Hepatocyte (in vitro differentiated cells): ENCODE measurements around the gene SIN3B. TPM values are rescaled to one million over a fixed set of nuclear protein-coding genes. Genes with fewer than 3 reads are reported as not detected.

Experiments used
- DNase-seq: peaks from one replicate; pipeline ENCODE4 v3.0.0-alpha.2; 2016; ENCODE audit warnings: low spot score
- H2AFZ ChIP-seq: fragments of 200-600 bp; sonication (generic); 2 replicates; pipeline ENCODE4 v1.6.0; 2016; ENCODE audit warnings: antibody characterized with exemption, mild to moderate bottlenecking
- H3K27ac ChIP-seq: fragments of 200-600 bp; sonication (generic); 2 replicates; pipeline ENCODE4 v1.5.1; 2016; ENCODE audit warnings: mild to moderate bottlenecking
- H3K27me3 ChIP-seq: fragments of 200-600 bp; sonication (generic); 2 replicates; pipeline ENCODE4 v1.6.1; 2016
- H3K36me3 ChIP-seq: fragments of 200-600 bp; sonication (generic); replicated peaks from 2 replicates; pipeline ENCODE4 v1.5.1; 2016; ENCODE audit warnings: low read depth; ENCODE audit not compliant: insufficient read depth
- H3K4me1 ChIP-seq: fragments of 200-600 bp; sonication (generic); 2 replicates; pipeline ENCODE4 v1.5.1; 2016; ENCODE audit warnings: mild to moderate bottlenecking, moderate library complexity; ENCODE audit not compliant: insufficient read depth
- H3K4me2 ChIP-seq: fragments of 200-600 bp; sonication (generic); 2 replicates; pipeline ENCODE4 v1.6.0; 2016
- H3K4me3 ChIP-seq: fragments of 200-600 bp; sonication (generic); 2 replicates; pipeline ENCODE4 v1.5.1; 2016; ENCODE audit warnings: mild to moderate bottlenecking
- H3K79me2 ChIP-seq: fragments of 200-600 bp; sonication (generic); 2 replicates; pipeline ENCODE4 v1.6.0; 2017; ENCODE audit warnings: mild to moderate bottlenecking
- H3K9me2 ChIP-seq: fragments of 200-600 bp; sonication (generic); replicated peaks from 2 replicates; pipeline ENCODE4 v1.6.0; 2017; ENCODE audit warnings: mild to moderate bottlenecking; ENCODE audit not compliant: insufficient read depth
- H3K9me3 ChIP-seq: fragments of 200-600 bp; sonication (generic); 2 replicates; pipeline ENCODE4 v1.5.1; 2016; ENCODE audit warnings: low read depth, mild to moderate bottlenecking
- H4K20me1 ChIP-seq: fragments of 200-600 bp; sonication (generic); 2 replicates; pipeline ENCODE4 v1.6.0; 2016; ENCODE audit warnings: mild to moderate bottlenecking; ENCODE audit not compliant: insufficient read depth, poor library complexity, severe bottlenecking
- CTCF ChIP-seq: fragments of 200-600 bp; sonication (generic); IDR thresholded peaks from 2 replicates; pipeline ENCODE4 v1.5.1; 2016; ENCODE audit warnings: antibody characterized with exemption, mild to moderate bottlenecking; ENCODE audit not compliant: poor library complexity
- EZH2 ChIP-seq: fragments of 200-600 bp; sonication (generic); IDR thresholded peaks from 2 replicates; pipeline ENCODE4 v1.6.1; 2016; ENCODE audit warnings: antibody characterized with exemption, mild to moderate bottlenecking, borderline replicate concordance
- EZH2phosphoT487 ChIP-seq: fragments of 200-600 bp; sonication (generic); IDR thresholded peaks from one replicate; pipeline ENCODE4 v1.6.1; 2018; ENCODE audit warnings: antibody characterized with exemption, mild to moderate bottlenecking, low read depth, moderate library complexity; ENCODE audit not compliant: unreplicated experiment, severe bottlenecking
- WGBS: methylation state at CpG from one replicate; pipeline ENCODE4 v1.1.6; 2016; ENCODE audit warnings: low lambda C conversion rate; ENCODE audit errors: missing lambda C conversion rate; 5-methylcytosine and 5-hydroxymethylcytosine counted together
- polyA plus RNA-seq: library from polyadenylated mRNA; unstranded; fragments of >200 nt; fragmentation: Nextera tagmentation; extraction: Ambion mirVana; gene quantifications from 2 replicates; pipeline ENCODE4 v1.2.1, GENCODE V29; 2016
- total RNA-seq: library from RNA; depleted of rRNA; stranded (reverse); fragments of >200 nt; gene quantifications from 2 replicates; pipeline ENCODE4 v1.2.3, GENCODE V29; 2014

SIN3B gene
- total and polyA plus RNA-seq, 2 experiments from 2014 or later: 17.0 to 21.9 TPM

- Histone ChIP-seq H3K4me1 (no peaks in the 10 kb centered on the region), H3K79me2 (peaks cover 13% of the 10 kb centered on the region), H3K36me3 (no peaks in the 10 kb centered on the region), H2AFZ (no peak overlapping the region), H3K4me3 (no peak overlapping the region), H3K27ac (no peak overlapping the region), H4K20me1 (no peaks in the 10 kb centered on the region), H3K9me2 (no peaks in the 10 kb centered on the region), H3K27me3 (no peaks in the 10 kb centered on the region), H3K9me3 (no peaks in the 10 kb centered on the region), H3K4me2 (no peak overlapping the region)
- WGBS: 87% methylated on average over 23 of the region's 23 CpGs
- no peak for DNase-seq
- TF ChIP-seq EZH2 (no peak), EZH2phosphoT487 (no peak), CTCF (no peak)
These were observed 7.2 kb downstream of the SIN3B start for GRCh38 chr19:16836115-16837034.

- H3K36me3 ChIP-seq: no peaks in the 10 kb centered on the region
- no peak overlapping the region for H2AFZ ChIP-seq
- H3K79me2 ChIP-seq: peaks cover 12% of the 10 kb centered on the region
- H3K4me3 ChIP-seq: no peak overlapping the region
- H3K9me2 ChIP-seq: no peaks in the 10 kb centered on the region
- DNase-seq: no peak
- no peaks in the 10 kb centered on the region for H3K9me3 ChIP-seq
- no peak for TF ChIP-seq EZH2phosphoT487
- TF ChIP-seq CTCF: no peak
- no peak for TF ChIP-seq EZH2
- H3K4me1 ChIP-seq: no peaks in the 10 kb centered on the region
- H3K27ac ChIP-seq: no peak overlapping the region
- H3K27me3 ChIP-seq: no peaks in the 10 kb centered on the region
- H4K20me1 ChIP-seq: no peaks in the 10 kb centered on the region
- no peak overlapping the region for H3K4me2 ChIP-seq
- 97% methylated on average over 4 of the region's 4 CpGs for WGBS
These were observed 7.8 kb downstream of the SIN3B start for GRCh38 chr19:16837035-16837362.

- Histone ChIP-seq H3K27ac (no peak overlapping the region), H3K9me3 (no peaks in the 10 kb centered on the region), H3K27me3 (no peaks in the 10 kb centered on the region), H3K4me2 (no peak overlapping the region), H4K20me1 (no peaks in the 10 kb centered on the region), H3K4me3 (no peak overlapping the region), H3K4me1 (no peaks in the 10 kb centered on the region), H3K9me2 (no peaks in the 10 kb centered on the region), H3K36me3 (no peaks in the 10 kb centered on the region), H2AFZ (no peak overlapping the region), H3K79me2 (no peaks in the 10 kb centered on the region)
- no peak for DNase-seq
- 90% methylated on average over 15 of the region's 15 CpGs for WGBS
- TF ChIP-seq CTCF: no peak
- TF ChIP-seq EZH2phosphoT487: no peak
- no peak for TF ChIP-seq EZH2
These were observed 12.3 kb downstream of the SIN3B start for GRCh38 chr19:16841391-16841926.
